Measurements from ENCODE around the gene CACNA1I. TPM values are rescaled to one million over a fixed set of nuclear protein-coding genes. Genes with fewer than 3 reads are reported as not detected.
"Not testable (repeated sequence)": the region's sequence is repeated elsewhere in the genome, so short reads cannot be mapped to it uniquely, and the experiment has no call there.

The CACNA1I gene
- total and polyA plus RNA-seq, 2 experiments from 2014 or later: 0.17 to 0.21 TPM

DNA sequence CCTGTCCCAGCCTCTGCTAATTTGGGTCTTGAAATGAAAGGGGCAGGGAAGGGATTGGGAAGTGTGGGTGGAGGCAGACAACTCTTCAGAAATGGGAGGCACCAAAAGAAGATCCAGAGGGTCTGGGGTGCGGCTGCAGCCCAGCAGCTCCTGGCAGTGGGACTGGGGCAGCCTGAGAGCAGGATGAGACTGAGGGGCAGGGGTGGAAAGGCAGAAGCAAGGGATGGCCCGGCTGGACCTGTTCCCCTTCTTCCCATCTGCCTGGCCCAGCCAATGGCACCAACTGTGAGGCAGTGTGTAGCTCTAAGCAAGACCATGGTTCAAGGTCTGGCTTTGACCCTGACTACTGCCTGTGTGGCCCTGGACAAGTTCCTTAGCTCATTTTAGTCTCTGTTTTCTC, 162.6 kb downstream of the CACNA1I start:
- Histone ChIP-seq H3K36me3 (replicated peaks; ENCODE audit: insufficient read depth, low read depth) (no peaks in the 10 kb centered on the region), H4K20me1 (ENCODE audit: insufficient read depth, poor library complexity, severe bottlenecking) (no peaks in the 10 kb centered on the region), H3K79me2 (no peaks in the 10 kb centered on the region), H2AFZ (no peak overlapping the region), H3K4me2 (no peak overlapping the region), H3K4me1 (ENCODE audit: insufficient read depth) (no peaks in the 10 kb centered on the region), H3K27ac (no peak overlapping the region), H3K9me3 (ENCODE audit: low read depth) (no peaks in the 10 kb centered on the region), H3K27me3 (no peaks in the 10 kb centered on the region), H3K4me3 (no peak overlapping the region), H3K9me2 (replicated peaks; ENCODE audit: insufficient read depth) (no peaks in the 10 kb centered on the region)
- TF ChIP-seq EZH2 (IDR thresholded peaks at IDR 0.05; ENCODE audit: borderline replicate concordance) (no peak), EZH2phosphoT487 (IDR thresholded peaks at IDR 0.05; ENCODE audit: low read depth, severe bottlenecking, unreplicated experiment) (no peak)
- TF ChIP-seq, protein P1, sequence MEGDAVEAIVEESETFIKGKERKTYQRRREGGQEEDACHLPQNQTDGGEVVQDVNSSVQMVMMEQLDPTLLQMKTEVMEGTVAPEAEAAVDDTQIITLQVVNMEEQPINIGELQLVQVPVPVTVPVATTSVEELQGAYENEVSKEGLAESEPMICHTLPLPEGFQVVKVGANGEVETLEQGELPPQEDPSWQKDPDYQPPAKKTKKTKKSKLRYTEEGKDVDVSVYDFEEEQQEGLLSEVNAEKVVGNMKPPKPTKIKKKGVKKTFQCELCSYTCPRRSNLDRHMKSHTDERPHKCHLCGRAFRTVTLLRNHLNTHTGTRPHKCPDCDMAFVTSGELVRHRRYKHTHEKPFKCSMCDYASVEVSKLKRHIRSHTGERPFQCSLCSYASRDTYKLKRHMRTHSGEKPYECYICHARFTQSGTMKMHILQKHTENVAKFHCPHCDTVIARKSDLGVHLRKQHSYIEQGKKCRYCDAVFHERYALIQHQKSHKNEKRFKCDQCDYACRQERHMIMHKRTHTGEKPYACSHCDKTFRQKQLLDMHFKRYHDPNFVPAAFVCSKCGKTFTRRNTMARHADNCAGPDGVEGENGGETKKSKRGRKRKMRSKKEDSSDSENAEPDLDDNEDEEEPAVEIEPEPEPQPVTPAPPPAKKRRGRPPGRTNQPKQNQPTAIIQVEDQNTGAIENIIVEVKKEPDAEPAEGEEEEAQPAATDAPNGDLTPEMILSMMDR (IDR thresholded peaks at IDR 0.05; ENCODE audit: poor library complexity): no peak
- 79% methylated on average over 2 of the region's 2 CpGs for WGBS (ENCODE audit: low lambda C conversion rate, missing lambda C conversion rate)
- DNase-seq (ENCODE audit: low spot score): no peak

DNA sequence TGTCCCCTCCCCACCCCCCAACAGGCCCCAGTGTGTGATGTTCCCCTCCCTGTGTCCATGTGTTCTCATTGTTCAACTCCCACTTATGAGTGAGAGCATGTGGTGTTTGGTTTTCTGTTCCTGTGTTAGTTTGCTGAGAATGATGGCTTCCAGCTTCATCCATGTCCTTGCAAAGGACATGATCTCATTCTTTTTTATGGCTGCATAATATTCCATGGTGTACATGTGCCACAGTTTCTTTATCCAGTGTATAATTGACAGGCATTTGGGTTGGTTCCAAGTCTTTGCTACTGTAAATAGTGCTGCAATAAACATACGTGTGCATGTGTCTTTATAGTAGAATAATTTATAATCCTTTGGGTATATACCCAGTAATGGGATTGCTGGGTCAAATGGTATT, 163.5 kb downstream of the CACNA1I start:
- not testable (repeated sequence) for H3K4me3 ChIP-seq; H3K27ac ChIP-seq; H3K27me3 ChIP-seq; DNase-seq (ENCODE audit: low spot score); H3K9me3 ChIP-seq (ENCODE audit: low read depth); H2AFZ ChIP-seq; H3K79me2 ChIP-seq; H4K20me1 ChIP-seq (ENCODE audit: insufficient read depth, poor library complexity, severe bottlenecking); H3K4me1 ChIP-seq (ENCODE audit: insufficient read depth); H3K4me2 ChIP-seq; H3K36me3 ChIP-seq (replicated peaks; ENCODE audit: insufficient read depth, low read depth); H3K9me2 ChIP-seq (replicated peaks; ENCODE audit: insufficient read depth)
- WGBS (ENCODE audit: low lambda C conversion rate, missing lambda C conversion rate): 86% methylated on average over 1 of the region's 1 CpG

DNA sequence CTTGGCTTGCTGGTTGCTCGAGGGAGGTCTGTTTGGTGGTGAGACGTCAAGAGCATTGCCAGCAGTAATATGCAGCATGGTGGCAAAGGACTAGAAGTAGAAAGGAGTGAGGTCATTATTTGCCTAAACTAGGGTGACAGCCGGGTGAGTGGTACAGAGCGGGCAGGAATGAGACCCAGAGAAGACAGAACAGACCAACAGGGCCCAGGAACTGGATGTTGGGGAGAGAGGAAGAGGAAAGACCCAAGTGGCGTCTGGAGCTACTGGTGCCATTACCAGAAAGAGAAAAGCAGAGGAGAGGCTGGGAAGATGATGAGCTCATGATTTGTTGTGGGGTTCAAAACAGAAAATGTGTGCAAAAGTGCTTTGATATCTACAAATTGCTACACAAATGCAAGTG, 164.3 kb downstream of the CACNA1I start:
- 88% methylated on average over 5 of the region's 5 CpGs for WGBS (ENCODE audit: low lambda C conversion rate, missing lambda C conversion rate)

DNA sequence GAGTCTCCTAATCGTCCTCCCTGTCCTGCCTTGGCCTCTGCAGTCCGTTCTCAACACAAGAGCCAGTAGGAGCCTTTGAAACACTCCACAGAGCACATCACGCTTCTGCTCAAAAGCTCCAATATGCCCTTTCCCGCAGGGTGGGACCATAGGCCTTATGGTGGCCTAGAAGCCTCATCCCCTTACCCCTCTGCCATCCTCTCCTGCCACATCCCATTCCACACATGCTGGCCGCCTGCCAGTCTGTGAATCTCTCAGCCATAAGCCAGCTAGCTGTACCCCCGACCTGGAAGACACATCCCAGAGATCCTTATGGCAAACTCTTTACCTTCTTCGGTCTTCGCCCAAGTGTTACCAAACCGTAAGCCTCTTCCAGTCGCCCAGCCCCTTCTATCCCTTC, 165.2 kb downstream of the CACNA1I start:
- H3K27me3 ChIP-seq: no peaks in the 10 kb centered on the region
- H3K79me2 ChIP-seq: no peaks in the 10 kb centered on the region
- 89% methylated on average over 10 of the region's 10 CpGs for WGBS (ENCODE audit: low lambda C conversion rate, missing lambda C conversion rate)
- DNase-seq (ENCODE audit: low spot score): no peak
- H3K36me3 ChIP-seq (replicated peaks; ENCODE audit: insufficient read depth, low read depth): no peaks in the 10 kb centered on the region
- no peaks in the 10 kb centered on the region for H3K4me1 ChIP-seq (ENCODE audit: insufficient read depth)
- no peaks in the 10 kb centered on the region for H4K20me1 ChIP-seq (ENCODE audit: insufficient read depth, poor library complexity, severe bottlenecking)
- no peak overlapping the region for H3K4me2 ChIP-seq
- no peak overlapping the region for H2AFZ ChIP-seq
- no peak overlapping the region for H3K27ac ChIP-seq
- TF ChIP-seq EZH2 (IDR thresholded peaks at IDR 0.05; ENCODE audit: borderline replicate concordance): no peak
- no peak for TF ChIP-seq EZH2phosphoT487 (IDR thresholded peaks at IDR 0.05; ENCODE audit: low read depth, severe bottlenecking, unreplicated experiment)
- TF ChIP-seq, protein P1 (IDR thresholded peaks at IDR 0.05; ENCODE audit: poor library complexity): no peak
- no peak overlapping the region for H3K4me3 ChIP-seq
- H3K9me3 ChIP-seq (ENCODE audit: low read depth): no peaks in the 10 kb centered on the region
- no peaks in the 10 kb centered on the region for H3K9me2 ChIP-seq (replicated peaks; ENCODE audit: insufficient read depth)

More for the DNA sequence above, 164.3 kb downstream of the CACNA1I start:
- Histone ChIP-seq H3K79me2 (no peaks in the 10 kb centered on the region), H4K20me1 (ENCODE audit: insufficient read depth, poor library complexity, severe bottlenecking) (no peaks in the 10 kb centered on the region), H3K36me3 (replicated peaks; ENCODE audit: insufficient read depth, low read depth) (no peaks in the 10 kb centered on the region), H3K4me3 (no peak overlapping the region), H3K4me1 (ENCODE audit: insufficient read depth) (no peaks in the 10 kb centered on the region), H3K4me2 (no peak overlapping the region), H3K9me2 (replicated peaks; ENCODE audit: insufficient read depth) (no peaks in the 10 kb centered on the region), H3K27me3 (no peaks in the 10 kb centered on the region), H3K9me3 (ENCODE audit: low read depth) (no peaks in the 10 kb centered on the region), H3K27ac (no peak overlapping the region), H2AFZ (no peak overlapping the region)
- TF ChIP-seq EZH2 (IDR thresholded peaks at IDR 0.05; ENCODE audit: borderline replicate concordance) (no peak), EZH2phosphoT487 (IDR thresholded peaks at IDR 0.05; ENCODE audit: low read depth, severe bottlenecking, unreplicated experiment) (no peak)
- TF ChIP-seq, protein P1 (IDR thresholded peaks at IDR 0.05; ENCODE audit: poor library complexity): no peak
- no peak for DNase-seq (ENCODE audit: low spot score)
